ENCODE measurements around the gene GOLT1B.
"Not testable (repeated sequence)": the region's sequence is repeated elsewhere in the genome, so short reads cannot be mapped to it uniquely, and the experiment has no call there.

GOLT1B gene

GRCh38 chr12:21501258-21502163, at the start of gene GOLT1B, which contains the start of gene RECQL:
GOLT1B (plus strand) TSS chr12:21501789; CDS start chr12:21501924, 135 bp downstream.
RECQL (minus strand) TSS chr12:21501635; CDS start chr12:21499570, 2,065 bp downstream.
- in situ Hi-C loops (cut with HindIII; ENCODE audit: low sequenced_read_pairs), result no loop called here

GRCh38 chr12:21453312-21453852, 48.2 kb upstream of the GOLT1B start:
- in situ Hi-C loops (cut with HindIII; ENCODE audit: low sequenced_read_pairs), result no loop called here

- in situ Hi-C loops (cut with HindIII; ENCODE audit: low sequenced_read_pairs), result no loop called here
Observed at GRCh38 chr12:21456291-21456780, 45.3 kb upstream of the GOLT1B start.

GRCh38 chr12:21459474-21459873, 42.1 kb upstream of the GOLT1B start:
- in situ Hi-C loops (cut with HindIII; ENCODE audit: low sequenced_read_pairs), result no loop called here

- in situ Hi-C loops (cut with HindIII; ENCODE audit: low sequenced_read_pairs), result not testable (repeated sequence)
Observed at GRCh38 chr12:21467334-21467733, 34.3 kb upstream of the GOLT1B start.

- in situ Hi-C loops (cut with HindIII; ENCODE audit: low sequenced_read_pairs), result no loop called here
Observed at GRCh38 chr12:21471294-21471693, 30.3 kb upstream of the GOLT1B start.

GRCh38 chr12:21472197-21472823, 29.3 kb upstream of the GOLT1B start:
- in situ Hi-C loops (cut with HindIII; ENCODE audit: low sequenced_read_pairs), result no loop called here

- in situ Hi-C loops (cut with HindIII; ENCODE audit: low sequenced_read_pairs), result no loop called here
Observed at GRCh38 chr12:21475552-21475951, 26.0 kb upstream of the GOLT1B start.

GRCh38 chr12:21476949-21477348, 24.6 kb upstream of the GOLT1B start:
- in situ Hi-C loops (cut with HindIII; ENCODE audit: low sequenced_read_pairs), result no loop called here

GRCh38 chr12:21478756-21479455, 22.7 kb upstream of the GOLT1B start:
- in situ Hi-C loops (cut with HindIII; ENCODE audit: low sequenced_read_pairs), result no loop called here

GRCh38 chr12:21483531-21483930, 18.1 kb upstream of the GOLT1B start:
- in situ Hi-C loops (cut with HindIII; ENCODE audit: low sequenced_read_pairs), result no loop called here

- in situ Hi-C loops (cut with HindIII; ENCODE audit: low sequenced_read_pairs), result no loop called here
Observed at GRCh38 chr12:21485998-21486397, 15.6 kb upstream of the GOLT1B start.

GRCh38 chr12:21499765-21500164, 1.8 kb upstream of the GOLT1B start:
- in situ Hi-C loops (cut with HindIII; ENCODE audit: low sequenced_read_pairs), result no loop called here

GRCh38 chr12:21500786-21501257, 767 bp upstream of the GOLT1B start:
- in situ Hi-C loops (cut with HindIII; ENCODE audit: low sequenced_read_pairs), result no loop called here

GRCh38 chr12:21502164-21502496, 541 bp downstream of the GOLT1B start:
- in situ Hi-C loops (cut with HindIII; ENCODE audit: low sequenced_read_pairs), result no loop called here

- in situ Hi-C loops (cut with HindIII; ENCODE audit: low sequenced_read_pairs), result no loop called here
Observed at GRCh38 chr12:21502872-21503271, 1.3 kb downstream of the GOLT1B start.

- in situ Hi-C loops (cut with HindIII; ENCODE audit: low sequenced_read_pairs), result no loop called here
Observed at GRCh38 chr12:21505888-21506287, 4.3 kb downstream of the GOLT1B start.

GRCh38 chr12:21507849-21508248, 6.3 kb downstream of the GOLT1B start:
- in situ Hi-C loops (cut with HindIII; ENCODE audit: low sequenced_read_pairs), result no loop called here

- in situ Hi-C loops (cut with HindIII; ENCODE audit: low sequenced_read_pairs), result loop anchor here (5.0 kb wide), 1 partner anchor 63 kb away; no protein-coding TSS in a partner anchor
Observed at GRCh38 chr12:21509768-21510167, 8.2 kb downstream of the GOLT1B start.

- in situ Hi-C loops (cut with HindIII; ENCODE audit: low sequenced_read_pairs), result no loop called here
Observed at GRCh38 chr12:21516281-21516680, 14.7 kb downstream of the GOLT1B start.

- in situ Hi-C loops (cut with HindIII; ENCODE audit: low sequenced_read_pairs), result no loop called here
Observed at GRCh38 chr12:21518451-21518850, 16.9 kb downstream of the GOLT1B start.

Data from DLD1 (cell line).